Stomach (tissue), 4 donors: ENCODE measurements around the gene PHYHD1.

Experiments used
- POLR2A ChIP-seq, 4 donors: fragments of 450-650 bp; IDR thresholded peaks; one replicate each; pipeline ENCODE4 v1.6.1; 2016; ENCODE audit warnings: antibody characterized with exemption in 4 of 4, control low read depth in 2 of 4, mild to moderate bottlenecking in 1 of 4, moderate library complexity in 1 of 4
- TF ChIP-seq, protein P1 (sequence below), 7 experiments: fragments of 450-650 bp in 4 of 7; fragments of 200-600 bp in 3 of 7; sonication (generic) in 3 of 7; IDR thresholded peaks; one replicate each; pipeline ENCODE4 v1.5.1; 2016 to 2019; ENCODE audit warnings: antibody characterized with exemption in 7 of 7, control low read depth in 2 of 7, mild to moderate bottlenecking in 1 of 7

GRCh38 chr9:128901822-128902221 lies 19.0 kb upstream of the PHYHD1 start:
- TF ChIP-seq POLR2A (IDR thresholded peaks at IDR 0.05) = no peak
- TF ChIP-seq, protein P1, sequence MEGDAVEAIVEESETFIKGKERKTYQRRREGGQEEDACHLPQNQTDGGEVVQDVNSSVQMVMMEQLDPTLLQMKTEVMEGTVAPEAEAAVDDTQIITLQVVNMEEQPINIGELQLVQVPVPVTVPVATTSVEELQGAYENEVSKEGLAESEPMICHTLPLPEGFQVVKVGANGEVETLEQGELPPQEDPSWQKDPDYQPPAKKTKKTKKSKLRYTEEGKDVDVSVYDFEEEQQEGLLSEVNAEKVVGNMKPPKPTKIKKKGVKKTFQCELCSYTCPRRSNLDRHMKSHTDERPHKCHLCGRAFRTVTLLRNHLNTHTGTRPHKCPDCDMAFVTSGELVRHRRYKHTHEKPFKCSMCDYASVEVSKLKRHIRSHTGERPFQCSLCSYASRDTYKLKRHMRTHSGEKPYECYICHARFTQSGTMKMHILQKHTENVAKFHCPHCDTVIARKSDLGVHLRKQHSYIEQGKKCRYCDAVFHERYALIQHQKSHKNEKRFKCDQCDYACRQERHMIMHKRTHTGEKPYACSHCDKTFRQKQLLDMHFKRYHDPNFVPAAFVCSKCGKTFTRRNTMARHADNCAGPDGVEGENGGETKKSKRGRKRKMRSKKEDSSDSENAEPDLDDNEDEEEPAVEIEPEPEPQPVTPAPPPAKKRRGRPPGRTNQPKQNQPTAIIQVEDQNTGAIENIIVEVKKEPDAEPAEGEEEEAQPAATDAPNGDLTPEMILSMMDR (IDR thresholded peaks at IDR 0.05) = no peak
